Measurements from ENCODE around the gene SLC25A47. TPM values are rescaled to one million over a fixed set of nuclear protein-coding genes. Genes with fewer than 3 reads are reported as not detected.
A peak's percentile ranks its signal among the peaks of the same experiment; 100 is the strongest.

The SLC25A47 gene
- total RNA-seq, 4 donors from 2014 or later, result 0.54 to 1.2 TPM; not detected in 2

DNA sequence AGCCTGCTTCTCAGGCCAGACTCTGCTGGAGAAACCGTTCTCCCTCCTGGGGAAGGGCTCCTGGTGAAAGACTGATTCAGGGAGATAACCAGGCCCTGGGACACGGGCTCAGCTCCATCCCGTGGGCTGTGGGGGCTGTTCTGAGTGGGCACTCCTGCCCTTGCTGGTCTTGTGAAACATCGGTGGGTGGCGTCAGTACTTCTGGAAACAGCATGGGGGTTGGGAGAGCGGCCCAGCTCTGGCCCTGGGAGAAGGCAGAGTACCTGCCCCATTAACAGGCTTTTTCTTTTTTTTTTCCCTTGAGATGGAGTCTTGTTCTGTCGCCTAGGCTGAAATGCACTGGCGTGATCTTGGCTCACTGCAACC lies 786 bp downstream of the SLC25A47 start:
- no peak for DNase-seq
- Histone ChIP-seq H3K27ac (no peak overlapping the region), H3K9me3 (no peaks in the 10 kb centered on the region), H3K27me3 (no peaks in the 10 kb centered on the region), H3K4me3 (no peak overlapping the region), H3K4me1 (peaks cover 0 to 11% (median 2%) of the 10 kb centered on the region in 4 donors), H3K36me3 (no peaks in the 10 kb centered on the region)
- TF ChIP-seq POLR2A (IDR thresholded peaks at IDR 0.05), result no peak
- TF ChIP-seq, protein P1, sequence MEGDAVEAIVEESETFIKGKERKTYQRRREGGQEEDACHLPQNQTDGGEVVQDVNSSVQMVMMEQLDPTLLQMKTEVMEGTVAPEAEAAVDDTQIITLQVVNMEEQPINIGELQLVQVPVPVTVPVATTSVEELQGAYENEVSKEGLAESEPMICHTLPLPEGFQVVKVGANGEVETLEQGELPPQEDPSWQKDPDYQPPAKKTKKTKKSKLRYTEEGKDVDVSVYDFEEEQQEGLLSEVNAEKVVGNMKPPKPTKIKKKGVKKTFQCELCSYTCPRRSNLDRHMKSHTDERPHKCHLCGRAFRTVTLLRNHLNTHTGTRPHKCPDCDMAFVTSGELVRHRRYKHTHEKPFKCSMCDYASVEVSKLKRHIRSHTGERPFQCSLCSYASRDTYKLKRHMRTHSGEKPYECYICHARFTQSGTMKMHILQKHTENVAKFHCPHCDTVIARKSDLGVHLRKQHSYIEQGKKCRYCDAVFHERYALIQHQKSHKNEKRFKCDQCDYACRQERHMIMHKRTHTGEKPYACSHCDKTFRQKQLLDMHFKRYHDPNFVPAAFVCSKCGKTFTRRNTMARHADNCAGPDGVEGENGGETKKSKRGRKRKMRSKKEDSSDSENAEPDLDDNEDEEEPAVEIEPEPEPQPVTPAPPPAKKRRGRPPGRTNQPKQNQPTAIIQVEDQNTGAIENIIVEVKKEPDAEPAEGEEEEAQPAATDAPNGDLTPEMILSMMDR (IDR thresholded peaks at IDR 0.05), result no peak

DNA sequence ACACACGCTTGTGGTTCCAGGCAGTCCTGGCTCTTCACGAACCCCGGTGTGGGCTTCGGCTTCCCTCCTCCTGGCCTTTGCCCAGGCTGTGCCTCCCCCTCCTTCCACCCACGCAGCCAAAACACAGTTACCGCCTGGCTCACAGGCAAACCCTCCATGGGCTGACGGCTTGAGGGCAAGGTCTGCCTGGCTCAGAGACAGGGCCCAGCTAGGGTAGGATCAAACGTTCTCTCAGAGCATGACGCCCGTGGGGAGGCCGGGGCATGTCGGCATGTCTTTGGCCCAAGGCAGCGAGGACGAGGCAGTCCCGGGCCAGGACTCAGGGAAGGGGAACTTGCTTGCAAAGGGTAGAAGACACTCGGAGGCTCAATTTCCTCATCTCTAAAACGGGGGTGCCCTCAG lies 2.1 kb downstream of the SLC25A47 start:
- TF ChIP-seq, protein P1 (IDR thresholded peaks at IDR 0.05), result no peak
- no peak for TF ChIP-seq POLR2A (IDR thresholded peaks at IDR 0.05)
- Histone ChIP-seq H3K27ac (no peak overlapping the region), H3K9me3 (no peaks in the 10 kb centered on the region), H3K36me3 (no peaks in the 10 kb centered on the region), H3K27me3 (no peaks in the 10 kb centered on the region), H3K4me3 (peak overlapping the region in 1 of 4 donors; percentile 4), H3K4me1 (peaks cover 0 to 11% (median 2%) of the 10 kb centered on the region in 4 donors)
- DNase-seq, result peak in 2 of 3 donors; percentile 70 to 77

DNA sequence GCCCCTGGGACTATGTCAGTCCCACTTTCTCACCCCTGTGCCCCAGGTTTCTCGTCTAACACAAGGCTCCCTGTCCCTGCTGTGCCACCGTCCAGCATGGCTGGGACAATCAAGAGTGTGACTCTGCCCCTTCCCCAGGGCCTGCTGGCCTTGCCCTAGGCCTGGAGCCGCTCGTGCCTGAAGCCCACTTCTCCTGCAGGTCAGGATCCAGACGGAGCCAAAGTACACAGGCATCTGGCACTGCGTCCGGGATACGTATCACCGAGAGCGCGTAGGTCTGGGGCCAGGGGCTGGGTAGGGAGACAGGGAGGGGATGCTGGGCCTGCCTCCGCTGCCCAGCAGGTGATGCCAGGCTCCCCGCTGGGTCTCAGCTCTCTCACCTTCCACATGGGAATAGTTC lies 2.8 kb downstream of the SLC25A47 start:
- Histone ChIP-seq H3K27me3 (no peaks in the 10 kb centered on the region), H3K4me1 (peaks cover 0 to 11% (median 2%) of the 10 kb centered on the region in 4 donors), H3K9me3 (no peaks in the 10 kb centered on the region), H3K36me3 (no peaks in the 10 kb centered on the region), H3K27ac (no peak overlapping the region), H3K4me3 (no peak overlapping the region)
- DNase-seq, result no peak
- no peak for TF ChIP-seq POLR2A (IDR thresholded peaks at IDR 0.05)
- TF ChIP-seq, protein P1 (IDR thresholded peaks at IDR 0.05), result no peak

DNA sequence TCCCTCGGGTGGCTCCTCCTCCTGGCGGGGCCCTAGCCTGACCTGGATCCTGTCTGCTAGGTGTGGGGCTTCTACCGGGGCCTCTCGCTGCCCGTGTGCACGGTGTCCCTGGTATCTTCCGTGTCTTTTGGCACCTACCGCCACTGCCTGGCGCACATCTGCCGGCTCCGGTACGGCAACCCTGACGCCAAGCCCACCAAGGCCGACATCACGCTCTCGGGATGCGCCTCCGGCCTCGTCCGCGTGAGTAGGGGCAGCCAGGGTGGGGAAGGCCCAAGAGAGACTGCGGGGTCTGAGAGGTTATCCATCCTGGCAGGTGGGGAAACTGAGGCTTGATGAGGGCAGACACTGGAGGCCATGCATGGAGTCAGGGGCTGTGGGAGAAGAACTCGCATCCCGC lies 4.0 kb downstream of the SLC25A47 start:
- Histone ChIP-seq H3K27ac (no peak overlapping the region), H3K4me3 (no peak overlapping the region), H3K27me3 (no peaks in the 10 kb centered on the region), H3K36me3 (no peaks in the 10 kb centered on the region), H3K4me1 (peaks cover 0 to 11% (median 2%) of the 10 kb centered on the region in 4 donors), H3K9me3 (no peaks in the 10 kb centered on the region)
- DNase-seq, result no peak
- no peak for TF ChIP-seq POLR2A (IDR thresholded peaks at IDR 0.05)
- TF ChIP-seq, protein P1 (IDR thresholded peaks at IDR 0.05), result no peak

DNA sequence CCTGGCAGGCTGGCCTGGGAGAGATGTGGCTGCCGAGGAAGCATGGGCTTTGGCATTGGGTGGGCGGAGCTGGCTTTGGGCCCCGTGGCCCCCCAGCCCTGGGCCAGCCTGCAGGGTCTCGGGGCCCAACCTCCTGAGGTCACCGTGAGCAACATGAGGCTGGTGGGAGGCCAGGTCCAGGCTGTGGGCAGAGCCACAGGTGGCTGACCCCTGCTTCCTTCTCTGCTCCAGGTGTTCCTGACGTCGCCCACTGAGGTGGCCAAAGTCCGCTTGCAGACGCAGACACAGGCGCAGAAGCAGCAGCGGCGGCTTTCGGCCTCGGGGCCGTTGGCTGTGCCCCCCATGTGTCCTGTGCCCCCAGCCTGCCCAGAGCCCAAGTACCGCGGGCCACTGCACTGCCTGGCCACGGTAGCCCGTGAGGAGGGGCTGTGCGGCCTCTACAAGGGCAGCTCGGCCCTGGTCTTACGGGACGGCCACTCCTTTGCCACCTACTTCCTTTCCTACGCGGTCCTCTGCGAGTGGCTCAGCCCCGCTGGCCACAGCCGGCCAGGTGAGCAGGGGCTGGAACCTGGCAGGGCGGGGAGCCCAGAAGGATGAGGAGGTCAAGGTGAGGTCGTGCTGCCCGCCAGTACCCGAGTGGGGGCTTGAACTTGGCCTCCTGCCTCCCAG lies 5.5 kb downstream of the SLC25A47 start:
- H3K9me3 ChIP-seq, result no peaks in the 10 kb centered on the region
- TF ChIP-seq, protein P1 (IDR thresholded peaks at IDR 0.05), result no peak
- TF ChIP-seq POLR2A (IDR thresholded peaks at IDR 0.05), result peak; percentile 62 to 79
- H3K27ac ChIP-seq, result peak overlapping the region in 3 of 4 donors; percentile 61 to 87 (median 79)
- H3K36me3 ChIP-seq, result no peaks in the 10 kb centered on the region
- no peaks in the 10 kb centered on the region for H3K27me3 ChIP-seq
- peak overlapping the region in 3 of 4 donors; percentile 17 to 53 (median 48) for H3K4me3 ChIP-seq
- peaks cover 0 to 11% (median 2%) of the 10 kb centered on the region in 4 donors for H3K4me1 ChIP-seq
- DNase-seq, result peak in 2 of 3 donors; percentile 69 to 86

Measured in Peyer's patch (tissue), 4 donors.